Fibroblast of mammary gland (primary cell): ENCODE data around the gene IRF1.
A peak's percentile ranks its signal among the peaks of the same experiment; 100 is the strongest.
"Not testable (repeated sequence)": the region's sequence is repeated elsewhere in the genome, so short reads cannot be mapped to it uniquely, and the experiment has no call there.

ENCODE experiments used
- DNase-seq: peaks from one replicate; pipeline ENCODE4 v3.0.0-alpha.2; 2010; ENCODE audit warnings: low read depth
- H3K4me3 ChIP-seq: 2 replicates; pipeline ENCODE4 v1.5.1; 2011; ENCODE audit warnings: low read depth, mild to moderate bottlenecking, low read length, moderate library complexity; ENCODE audit not compliant: control insufficient read depth
- TF ChIP-seq, protein P1 (sequence below): conservative IDR thresholded peaks from 2 replicates; pipeline ENCODE4 v1.5.1; 2011; ENCODE audit warnings: low read depth, low read length, inconsistent platforms; ENCODE audit not compliant: control insufficient read depth, insufficient read depth

Gene IRF1

DNA sequence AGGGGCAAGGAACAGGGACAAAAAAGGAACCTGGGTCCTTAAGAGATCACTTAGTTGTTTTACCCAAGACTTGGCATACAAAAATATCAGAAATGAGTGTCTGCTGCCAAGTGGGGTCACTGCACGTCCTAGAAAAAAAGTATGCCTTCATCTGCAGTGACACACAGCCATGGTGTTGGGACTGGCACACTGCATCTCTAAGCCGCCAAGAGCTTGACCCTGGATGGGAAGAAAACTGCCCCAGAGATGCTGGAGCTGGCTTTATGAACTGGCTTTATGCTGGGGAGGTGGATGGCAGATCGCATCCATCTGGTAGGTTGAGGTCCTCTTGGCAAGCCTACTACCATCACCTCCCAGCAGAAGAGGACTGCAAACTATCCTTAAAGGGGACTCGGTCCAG lies 51.7 kb downstream of the IRF1 start:
- no peak overlapping the region for H3K4me3 ChIP-seq

DNA sequence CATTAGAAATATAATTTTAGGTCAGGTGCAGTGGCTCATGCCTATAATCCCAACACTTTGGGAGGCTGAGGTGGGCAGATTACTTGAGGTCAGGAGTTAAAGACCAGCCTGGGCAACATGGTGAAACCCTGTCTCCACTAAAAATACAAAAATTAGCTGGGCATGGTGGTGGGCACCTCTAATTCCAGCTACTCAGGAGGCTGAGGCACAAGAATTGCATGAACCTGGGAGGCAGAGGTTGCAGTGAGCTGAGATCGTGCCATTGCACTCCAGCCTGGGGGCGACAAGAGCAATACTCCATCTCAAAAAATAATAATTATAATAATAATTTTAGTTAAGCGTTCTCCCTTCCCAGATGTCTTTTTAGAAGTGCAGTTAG lies 52.3 kb downstream of the IRF1 start:
- DNase-seq, H3K4me3 ChIP-seq: not testable (repeated sequence)

More for the DNA sequence above, 51.7 kb downstream of the IRF1 start:
- no peak for DNase-seq
- TF ChIP-seq, protein P1, sequence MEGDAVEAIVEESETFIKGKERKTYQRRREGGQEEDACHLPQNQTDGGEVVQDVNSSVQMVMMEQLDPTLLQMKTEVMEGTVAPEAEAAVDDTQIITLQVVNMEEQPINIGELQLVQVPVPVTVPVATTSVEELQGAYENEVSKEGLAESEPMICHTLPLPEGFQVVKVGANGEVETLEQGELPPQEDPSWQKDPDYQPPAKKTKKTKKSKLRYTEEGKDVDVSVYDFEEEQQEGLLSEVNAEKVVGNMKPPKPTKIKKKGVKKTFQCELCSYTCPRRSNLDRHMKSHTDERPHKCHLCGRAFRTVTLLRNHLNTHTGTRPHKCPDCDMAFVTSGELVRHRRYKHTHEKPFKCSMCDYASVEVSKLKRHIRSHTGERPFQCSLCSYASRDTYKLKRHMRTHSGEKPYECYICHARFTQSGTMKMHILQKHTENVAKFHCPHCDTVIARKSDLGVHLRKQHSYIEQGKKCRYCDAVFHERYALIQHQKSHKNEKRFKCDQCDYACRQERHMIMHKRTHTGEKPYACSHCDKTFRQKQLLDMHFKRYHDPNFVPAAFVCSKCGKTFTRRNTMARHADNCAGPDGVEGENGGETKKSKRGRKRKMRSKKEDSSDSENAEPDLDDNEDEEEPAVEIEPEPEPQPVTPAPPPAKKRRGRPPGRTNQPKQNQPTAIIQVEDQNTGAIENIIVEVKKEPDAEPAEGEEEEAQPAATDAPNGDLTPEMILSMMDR: no peak

DNA sequence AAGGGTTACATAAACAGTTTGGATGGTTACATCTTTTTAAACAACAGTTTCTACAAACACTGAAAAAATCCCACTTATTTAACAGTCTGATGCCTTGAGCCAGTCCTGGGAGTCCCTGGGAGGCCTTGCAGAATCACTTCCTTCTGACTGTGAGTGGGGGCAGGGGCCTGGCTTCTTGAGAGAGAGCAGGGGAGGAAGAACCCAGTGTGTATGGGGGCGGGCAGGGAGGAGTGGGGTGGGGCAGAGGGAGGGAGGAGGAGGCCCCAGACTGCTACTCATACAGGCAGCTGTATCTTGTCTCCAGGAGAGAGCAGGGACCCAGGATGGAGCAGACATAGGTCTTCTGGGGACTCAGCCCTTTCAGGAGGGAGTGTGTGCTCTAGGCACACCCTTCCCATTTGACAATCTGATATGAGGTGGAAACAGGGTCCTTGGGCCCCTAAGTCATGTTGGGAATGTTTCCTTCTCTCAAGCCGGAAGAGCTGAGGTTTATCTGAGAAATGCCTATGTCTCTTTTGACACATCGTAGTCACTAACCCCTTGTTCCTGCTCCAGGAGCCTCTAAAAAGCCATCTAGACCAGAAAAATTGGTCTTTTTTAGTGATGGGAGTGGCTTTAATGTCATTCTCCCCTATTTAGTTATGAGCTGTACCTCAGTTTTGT lies 52.8 kb downstream of the IRF1 start:
- no peak overlapping the region for H3K4me3 ChIP-seq
- TF ChIP-seq, protein P1: no peak

DNA sequence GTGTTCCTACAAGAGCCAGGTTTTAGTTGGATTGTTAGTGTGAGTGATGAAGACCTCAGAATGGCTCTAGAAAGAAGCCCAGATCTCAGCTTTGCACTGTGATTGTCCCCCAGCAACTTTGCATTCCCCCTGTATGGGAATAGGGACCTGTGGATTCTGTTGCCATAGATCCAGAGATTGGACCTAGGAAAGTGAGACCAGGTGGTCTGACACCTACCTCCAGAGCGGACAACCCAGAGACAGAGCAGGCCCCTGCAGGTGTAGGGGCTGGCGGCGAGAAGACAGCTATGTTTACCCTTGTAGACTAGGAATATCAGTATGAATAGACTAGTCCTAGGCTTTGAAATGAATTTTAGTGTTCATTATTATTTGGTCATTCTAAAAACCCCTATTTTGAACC lies 53.6 kb downstream of the IRF1 start:
- DNase-seq: no peak
- H3K4me3 ChIP-seq: no peak overlapping the region
- TF ChIP-seq, protein P1: no peak

More for the DNA sequence above, 52.8 kb downstream of the IRF1 start:
- peak; percentile 90 for DNase-seq

DNA sequence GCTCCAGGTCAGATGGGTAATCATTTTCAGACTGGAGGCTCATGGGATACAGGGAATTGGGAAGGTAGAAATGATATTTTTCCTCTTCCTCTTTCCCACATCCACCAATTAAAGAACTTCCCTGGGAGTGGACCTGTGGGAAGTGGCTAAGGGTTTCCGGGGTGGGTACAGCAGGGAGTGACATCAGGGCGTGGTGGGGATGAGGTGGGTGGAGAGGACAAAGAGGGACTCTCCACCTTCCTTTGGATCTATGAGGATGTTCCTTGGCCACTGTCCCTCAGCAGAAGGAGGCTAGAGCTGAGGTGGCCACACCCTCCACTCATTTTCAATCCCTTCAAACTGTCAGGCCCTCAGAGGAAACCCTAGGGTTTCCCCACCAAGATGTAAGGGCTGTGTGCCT lies 54.7 kb downstream of the IRF1 start:
- TF ChIP-seq, protein P1: no peak
- H3K4me3 ChIP-seq: no peak overlapping the region
- DNase-seq: no peak

DNA sequence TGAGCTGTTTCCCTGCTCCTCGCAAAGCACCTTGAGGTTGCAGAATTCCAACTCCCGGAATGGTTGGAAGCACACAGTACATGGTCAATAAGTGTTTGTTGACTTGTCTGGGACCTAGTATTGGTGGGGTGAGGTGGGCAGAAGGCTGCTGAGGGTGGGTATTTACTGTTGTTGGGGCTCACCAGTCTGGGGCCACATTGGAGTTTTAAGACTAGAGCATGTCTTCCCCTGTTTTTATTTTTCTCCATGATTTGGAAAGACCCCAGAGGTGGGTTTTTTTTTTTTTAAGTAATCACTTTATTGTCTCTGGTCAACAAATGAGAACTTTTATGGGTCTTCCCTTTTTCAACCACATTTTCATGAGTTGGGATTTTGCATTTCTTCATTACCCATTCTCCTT lies 55.1 kb downstream of the IRF1 start:
- DNase-seq: no peak
- TF ChIP-seq, protein P1: no peak
- H3K4me3 ChIP-seq: no peak overlapping the region

DNA sequence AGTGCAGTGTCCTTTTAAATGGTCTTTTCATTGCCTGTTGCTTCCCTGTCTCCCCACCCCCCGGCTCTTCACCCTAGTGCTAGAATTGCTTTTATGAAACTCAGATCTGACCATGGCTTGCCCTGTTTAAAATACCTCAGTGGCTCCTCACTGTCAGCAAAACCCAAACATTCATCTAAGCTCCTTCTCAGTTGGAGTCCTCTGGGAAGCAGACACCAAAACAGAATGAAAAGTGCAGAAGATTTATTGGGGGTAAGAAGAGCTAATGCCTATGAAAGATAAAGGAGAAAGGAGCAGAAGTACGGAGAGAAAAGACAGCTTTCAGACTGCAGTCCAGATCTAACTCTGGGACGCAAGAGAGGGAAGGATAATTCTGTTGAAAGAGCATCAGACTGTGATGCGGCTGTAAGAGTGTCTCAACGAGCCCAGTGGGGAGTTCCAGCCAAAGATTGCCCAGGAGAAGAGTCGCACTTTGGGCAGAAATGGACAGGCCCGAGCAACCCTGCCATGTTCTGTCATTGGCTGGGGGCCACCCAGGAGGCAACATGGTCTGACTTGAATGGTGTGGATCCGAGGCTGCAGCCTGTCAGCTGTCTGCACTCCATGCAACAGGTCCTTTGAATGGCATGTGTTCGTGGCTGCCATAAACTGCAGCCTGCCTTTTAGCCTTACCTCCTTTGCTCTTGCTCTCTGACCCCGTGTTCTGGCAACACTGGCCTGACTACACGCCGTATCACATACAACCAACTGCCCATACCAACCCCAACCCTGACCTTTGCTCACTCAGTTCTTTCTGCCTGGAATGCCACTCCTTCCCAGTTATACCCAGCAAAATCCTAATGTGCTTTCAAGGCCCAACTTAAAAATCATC lies 55.9 kb downstream of the IRF1 start:
- TF ChIP-seq, protein P1: no peak
- H3K4me3 ChIP-seq: no peak overlapping the region
- no peak for DNase-seq
